ENCODE results near the gene TWIST2.

DNA sequence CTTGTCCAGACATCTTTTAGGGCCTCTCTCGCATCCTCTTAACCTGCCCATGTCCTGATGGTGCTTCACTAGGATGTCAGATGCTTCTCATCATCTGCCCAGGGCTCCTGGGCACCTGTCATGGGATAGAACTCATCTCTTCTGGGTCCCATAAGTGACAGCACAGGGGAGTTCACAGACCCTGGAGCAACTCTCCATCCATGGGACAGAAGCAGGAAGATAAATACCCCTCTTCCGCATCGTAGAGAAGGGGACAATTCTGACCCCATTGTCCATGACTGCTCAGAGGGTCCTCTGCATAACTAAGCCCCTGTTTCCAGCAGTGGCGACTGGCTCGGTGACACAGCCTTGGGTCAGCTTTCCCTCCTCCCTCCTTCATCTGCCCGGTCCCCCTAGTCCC lies 82.3 kb downstream of the TWIST2 start:
- TF ChIP-seq EZH2 (IDR thresholded peaks at IDR 0.05; ENCODE audit: borderline replicate concordance, insufficient read depth, low read length, poor library complexity, severe bottlenecking) (no peak), POLR2AphosphoS5 (IDR thresholded peaks at IDR 0.05) (no peak), EP300 (conservative IDR thresholded peaks at IDR 0.05; ENCODE audit: poor library complexity, severe bottlenecking) (no peak), CTCF (IDR thresholded peaks at IDR 0.05; ENCODE audit: poor library complexity, severe bottlenecking) (no peak), TAF1 (IDR thresholded peaks at IDR 0.05; ENCODE audit: low read depth) (no peak), MXI1 (conservative IDR thresholded peaks at IDR 0.05; ENCODE audit: poor library complexity, severe bottlenecking) (no peak), SMC3 (conservative IDR thresholded peaks at IDR 0.05; ENCODE audit: poor library complexity) (no peak)

Measured in neural cell (in vitro differentiated cells).